Stimulated activated CD8-positive, alpha-beta memory T cell treated with anti-CD3 and anti-CD28 coated beads, Interleukin-12 subunit alpha, Interleukin-12 subunit beta, amount 100 ng/mL, for 1 hour (primary cell): ENCODE measurements around the gene RSKR.
"Not testable (repeated sequence)": the region's sequence is repeated elsewhere in the genome, so short reads cannot be mapped to it uniquely, and the experiment has no call there.

Source experiments
- DNase-seq: peaks from one replicate; pipeline ENCODE4 v3.0.0-alpha.2; 2020; ENCODE audit warnings: low read depth

RSKR gene

DNA sequence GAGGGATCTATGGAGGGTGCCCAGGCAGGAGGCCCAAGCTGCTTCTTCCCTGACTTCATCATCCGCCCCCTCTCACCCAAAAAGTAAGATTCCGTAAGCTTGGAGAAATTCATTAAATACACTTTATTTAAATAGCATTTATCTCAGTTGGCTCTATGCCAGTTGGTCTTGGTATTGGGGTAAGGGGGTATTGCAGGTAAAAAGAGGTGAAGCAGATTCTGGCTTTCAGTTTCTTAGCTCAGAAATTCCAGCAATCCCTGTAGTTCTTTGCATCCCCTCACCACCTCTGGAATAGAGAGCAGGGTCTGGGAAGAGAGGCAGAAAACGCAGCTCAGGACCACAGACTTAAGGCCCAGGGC lies 36.5 kb downstream of the RSKR start:
- DNase-seq, result no peak

DNA sequence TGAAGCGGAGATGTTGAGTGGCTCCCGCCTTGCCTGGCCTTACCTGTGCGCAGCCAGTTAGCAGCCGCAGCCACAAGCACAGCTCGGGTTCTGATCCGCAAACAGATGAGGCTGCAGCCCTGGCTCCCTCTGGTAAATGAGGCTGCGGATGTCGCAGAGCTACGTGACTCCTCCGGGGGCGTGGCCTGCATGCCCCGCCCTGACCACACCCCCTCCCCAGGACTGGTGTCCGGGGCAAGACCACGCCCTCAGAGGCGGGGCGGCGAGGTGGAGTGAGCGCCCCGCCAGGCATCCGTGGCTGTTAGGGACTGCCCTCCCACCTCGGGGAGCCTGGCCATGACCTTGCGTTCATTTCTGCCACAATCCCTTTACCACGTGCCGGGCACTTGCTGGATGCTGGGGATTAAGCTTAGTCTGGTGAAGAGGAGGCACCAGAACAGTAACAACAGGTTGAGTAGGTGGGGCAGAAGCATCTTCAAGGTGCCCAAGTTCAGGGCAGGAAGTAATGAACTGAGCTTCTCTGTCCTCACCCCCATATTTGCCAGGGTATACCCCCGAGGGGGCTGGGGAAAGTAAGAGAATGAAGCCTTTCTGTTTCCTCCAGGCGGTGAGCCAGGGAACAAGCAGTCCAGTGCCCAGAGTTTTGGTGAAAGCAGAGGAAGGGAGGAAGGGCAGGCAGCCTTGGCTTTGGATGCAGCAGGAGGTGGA lies 37.1 kb downstream of the RSKR start, which contains the start of gene ALDOC:
ALDOC (minus strand) TSS at position 138 of the 708 bp plus-strand sequence. CDS start 1,363 bp downstream, outside the sequence.
- DNase-seq, result peak; percentile 93

DNA sequence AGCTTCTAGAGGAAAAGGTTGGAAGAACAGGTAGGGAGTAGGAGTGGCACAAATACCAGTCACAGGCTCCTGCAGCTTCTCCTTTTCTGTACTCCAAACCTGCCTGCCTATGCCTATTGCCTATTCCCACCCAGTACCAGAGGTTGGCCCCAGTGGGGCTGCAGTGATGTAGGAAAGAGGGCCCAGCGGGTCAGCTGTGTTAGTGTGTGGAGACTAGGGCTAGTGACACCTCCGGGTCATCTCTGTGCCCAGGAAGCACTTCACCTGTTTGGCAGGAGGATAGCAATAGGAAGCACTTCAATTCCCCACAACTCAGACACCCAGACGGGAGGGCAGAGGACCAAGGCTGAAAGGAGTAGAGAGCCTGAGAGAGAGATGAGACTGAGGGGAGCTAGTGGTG lies 38.0 kb downstream of the RSKR start:
- DNase-seq, result not testable (repeated sequence)

DNA sequence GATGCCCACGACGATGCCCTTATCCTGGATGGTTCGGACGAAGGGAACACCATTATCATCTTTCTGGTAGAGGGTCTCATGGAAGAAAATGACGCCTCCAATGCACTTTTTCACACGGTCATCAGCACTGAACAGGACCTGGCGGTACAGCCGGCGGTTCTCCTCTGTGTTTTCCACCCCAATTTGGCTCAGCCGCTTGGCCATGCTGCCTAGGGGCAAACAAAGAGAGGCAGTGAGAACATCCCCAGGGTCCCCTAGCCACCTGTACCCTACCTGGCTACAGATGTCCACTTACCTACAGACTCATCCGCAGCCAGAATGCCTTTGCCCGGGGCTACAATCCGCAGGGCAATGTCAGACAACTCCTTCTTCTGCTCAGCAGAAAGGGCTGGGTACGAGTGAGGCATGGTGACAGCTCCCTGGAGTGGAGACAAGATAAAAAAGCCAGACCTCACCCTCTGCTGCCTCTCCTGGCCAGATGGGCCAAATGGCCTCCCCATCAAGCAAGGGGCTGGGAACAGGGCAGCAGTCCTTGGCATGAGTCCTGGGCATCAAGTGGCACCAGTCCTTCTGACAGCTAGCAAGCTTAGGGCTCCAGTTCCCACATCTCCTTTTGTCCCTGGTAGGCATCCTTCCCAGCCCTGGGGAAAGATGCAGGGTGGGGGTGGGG lies 38.7 kb downstream of the RSKR start:
- no peak for DNase-seq

DNA sequence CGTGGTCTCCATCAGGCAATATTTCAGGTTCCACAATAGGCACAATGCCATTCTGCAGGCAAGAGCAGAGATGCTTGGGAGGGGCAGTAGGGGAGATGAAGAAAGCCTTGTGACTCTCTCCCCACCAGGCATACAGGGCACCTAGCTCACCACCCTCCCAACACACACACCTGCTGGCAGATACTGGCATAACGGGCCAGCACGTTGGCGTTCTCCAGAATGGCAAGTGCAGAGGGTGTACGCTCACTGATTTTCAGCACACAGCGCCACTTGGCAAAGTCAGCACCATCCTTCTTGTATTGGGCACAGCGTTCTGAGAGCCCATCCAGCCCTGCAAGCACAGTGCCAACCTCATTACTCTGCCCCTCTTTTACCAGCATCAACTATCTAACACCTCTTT lies 39.5 kb downstream of the RSKR start:
- DNase-seq, result no peak

DNA sequence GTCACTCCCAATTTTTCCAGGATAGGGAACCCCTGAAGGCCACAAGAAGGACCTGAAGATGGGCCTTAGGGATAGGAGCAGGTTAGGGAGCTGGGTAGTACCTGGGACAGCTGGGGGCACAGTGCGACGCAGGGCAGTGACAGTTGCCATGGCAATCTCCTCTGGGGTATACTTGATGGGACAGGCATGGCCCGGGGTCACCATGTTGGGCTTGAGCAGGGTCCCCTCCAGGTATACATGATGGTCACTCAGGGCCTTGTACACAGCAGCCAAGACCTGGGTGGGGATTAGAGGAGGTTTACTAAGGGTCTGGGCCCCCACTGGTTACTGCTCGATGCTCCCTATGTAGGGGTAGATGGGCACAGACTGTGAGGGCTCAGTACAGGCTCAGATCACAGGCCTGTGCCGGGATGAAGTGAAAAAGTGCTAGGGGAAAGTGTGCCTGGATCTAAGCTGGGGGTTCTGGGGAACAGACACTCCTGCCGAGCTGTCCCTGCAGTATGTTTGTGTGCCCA lies 40.0 kb downstream of the RSKR start:
- no peak for DNase-seq

DNA sequence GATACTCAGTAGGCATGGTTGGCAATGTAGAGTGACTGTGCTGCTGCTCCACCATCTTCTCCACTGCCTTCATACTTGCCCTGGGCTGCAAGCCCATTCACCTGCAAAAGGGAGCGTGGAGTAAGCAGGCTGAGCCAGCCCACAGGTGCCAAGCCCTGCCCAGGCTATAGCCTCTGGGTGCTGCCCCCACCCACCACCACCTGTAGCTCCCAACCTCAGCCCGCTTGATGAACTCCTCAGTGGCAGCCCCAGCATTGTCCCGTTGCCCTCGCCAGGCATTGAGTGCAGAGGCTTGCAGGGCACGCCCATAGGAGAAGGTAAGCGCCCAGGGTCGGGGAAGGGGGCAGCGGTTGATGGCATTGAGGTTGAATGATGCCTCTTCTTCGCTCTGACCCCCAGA lies 40.5 kb downstream of the RSKR start:
- no peak for DNase-seq

DNA sequence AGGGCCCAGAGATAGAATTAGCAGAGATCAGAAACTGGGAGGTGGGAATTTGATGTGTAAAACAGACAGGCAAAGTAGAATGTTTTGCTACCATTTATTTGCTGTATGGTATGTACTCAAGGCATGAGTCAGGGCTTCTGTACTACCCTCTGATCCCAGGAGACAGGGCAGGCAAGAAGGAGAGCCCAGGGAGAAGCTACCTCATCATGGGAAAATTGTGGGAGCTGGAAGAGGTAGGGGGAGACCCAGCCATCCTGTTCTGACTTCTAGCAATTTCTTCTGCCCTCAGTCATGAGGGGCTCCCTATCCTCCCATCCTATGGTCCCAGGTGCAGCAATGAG lies 41.0 kb downstream of the RSKR start:
- DNase-seq, result no peak

DNA sequence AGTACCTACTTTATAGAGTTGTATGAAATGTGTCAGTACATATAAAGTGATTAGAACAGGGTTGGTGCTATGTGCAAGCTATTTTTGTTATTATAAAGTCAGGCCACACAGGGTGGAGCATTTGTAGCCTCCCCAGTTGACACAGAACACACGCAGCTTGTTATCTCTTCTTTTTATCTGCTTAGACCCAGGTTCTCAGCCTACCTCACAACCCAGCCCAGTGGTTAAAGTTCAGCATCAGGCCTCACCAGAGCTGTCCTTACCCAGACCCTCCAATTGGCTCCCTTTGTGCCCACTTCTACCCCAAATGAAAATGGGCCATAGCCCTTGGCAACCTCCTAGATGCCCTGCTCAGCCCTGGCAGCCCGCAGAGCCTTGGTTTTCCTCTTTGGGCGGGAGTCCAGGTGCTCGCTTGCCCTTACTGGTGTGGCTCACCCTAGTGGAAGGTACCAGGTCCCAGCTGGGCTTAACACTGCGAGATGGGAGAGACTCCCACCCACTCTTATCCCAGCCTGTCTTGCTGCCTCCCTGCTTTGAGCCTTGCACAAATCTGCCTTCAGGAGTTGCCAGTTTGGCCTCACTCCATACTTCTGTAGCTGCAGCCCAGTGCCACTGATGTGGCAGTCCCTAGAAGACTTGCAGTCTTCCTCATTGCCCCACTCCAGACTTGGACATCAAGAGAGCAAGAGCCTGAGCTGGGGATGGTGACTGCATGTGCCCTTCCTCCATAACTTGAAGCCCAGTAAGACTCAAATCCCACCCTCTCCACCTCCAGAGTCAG lies 41.5 kb downstream of the RSKR start:
- no peak for DNase-seq

DNA sequence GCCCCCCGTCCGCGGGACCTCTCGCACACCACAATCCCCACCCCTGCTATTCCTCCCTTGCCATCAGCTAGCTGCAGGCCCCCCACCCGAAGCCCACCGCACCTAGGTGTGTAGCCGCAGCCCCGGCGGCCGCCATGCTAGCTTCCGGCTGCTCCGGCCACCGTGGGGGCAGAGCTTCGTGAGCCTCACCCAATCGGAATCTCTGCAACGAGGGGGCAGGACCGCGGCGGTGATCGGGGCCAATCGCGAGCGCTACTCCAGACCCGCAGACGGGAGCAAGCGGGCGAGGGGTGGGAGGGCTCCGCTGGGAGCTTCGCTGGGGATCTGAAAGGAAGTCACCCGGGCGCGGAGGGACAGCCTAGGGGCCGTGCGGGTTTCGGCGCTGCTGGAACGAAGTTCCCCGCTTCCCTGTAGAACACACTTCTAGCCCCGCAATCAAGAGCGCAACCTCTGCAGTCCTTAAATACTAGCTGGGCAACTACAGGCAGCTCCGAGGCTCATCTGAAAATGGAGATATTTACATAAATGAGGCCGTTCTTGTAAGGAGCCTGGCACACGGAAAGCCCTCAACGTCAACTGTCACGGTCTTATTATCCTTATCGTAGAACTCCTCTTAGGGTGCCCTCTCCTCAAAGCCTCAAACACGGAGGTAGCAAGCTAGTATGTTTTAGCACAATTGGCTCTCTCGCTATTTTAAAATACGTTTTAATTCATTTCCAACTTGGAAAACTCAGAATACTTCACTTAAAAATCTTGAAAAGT lies 42.4 kb downstream of the RSKR start, which contains the start of gene PIGS:
PIGS (minus strand) TSS at position 164 of the 762 bp plus-strand sequence; CDS start at position 136, 28 bp downstream.
- DNase-seq, result peak; percentile 87

DNA sequence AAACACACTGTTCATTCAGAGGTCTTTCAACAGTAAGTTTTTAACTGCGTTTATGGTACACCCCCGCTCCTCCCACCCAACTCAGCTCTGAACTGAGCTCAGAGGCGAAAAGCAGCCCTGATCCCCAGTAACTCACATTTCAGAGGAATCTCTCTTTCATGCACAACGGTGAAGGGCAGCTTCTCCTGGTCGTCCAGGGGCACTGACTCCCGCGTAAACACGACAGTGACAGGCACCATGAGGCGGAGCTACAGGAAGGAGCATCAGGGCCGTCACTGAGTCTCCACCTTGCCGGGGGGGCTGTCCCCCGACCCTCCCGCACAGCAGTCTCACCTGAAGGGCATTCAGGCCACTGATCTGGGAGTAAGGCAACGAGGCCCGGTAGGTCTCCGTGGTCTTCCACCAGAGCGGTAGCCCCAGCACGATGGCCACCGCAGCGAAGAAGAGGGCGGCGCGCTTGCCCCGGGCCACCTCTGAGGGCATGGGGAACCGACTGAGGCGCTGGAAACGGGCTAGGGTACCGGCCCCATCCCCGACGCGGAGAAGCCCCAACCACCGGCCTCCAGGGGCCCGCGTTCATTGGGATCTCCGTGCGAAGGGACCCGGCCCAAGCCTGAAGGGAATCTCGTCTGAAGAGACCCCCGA lies 43.1 kb downstream of the RSKR start:
- DNase-seq, result peak; percentile 15

DNA sequence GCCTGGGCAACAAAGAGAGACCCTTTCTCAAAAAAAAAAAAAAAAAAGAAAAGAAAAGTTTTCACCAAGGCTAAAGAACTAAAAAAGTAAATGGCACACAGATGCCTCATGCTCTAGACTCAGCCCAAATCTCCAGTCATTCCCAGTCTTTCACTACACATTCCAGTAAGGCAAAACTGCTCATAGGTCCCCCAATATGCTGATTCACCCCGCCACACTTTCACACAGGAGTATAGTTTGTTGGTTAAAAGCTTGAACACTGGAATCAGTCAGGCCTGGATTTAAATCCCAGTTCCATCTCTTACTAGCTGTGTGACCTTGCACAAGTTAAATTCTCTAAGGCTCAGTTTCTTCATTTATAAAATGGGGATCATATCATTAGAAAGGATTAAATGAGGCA lies 44.5 kb downstream of the RSKR start:
- no peak for DNase-seq

DNA sequence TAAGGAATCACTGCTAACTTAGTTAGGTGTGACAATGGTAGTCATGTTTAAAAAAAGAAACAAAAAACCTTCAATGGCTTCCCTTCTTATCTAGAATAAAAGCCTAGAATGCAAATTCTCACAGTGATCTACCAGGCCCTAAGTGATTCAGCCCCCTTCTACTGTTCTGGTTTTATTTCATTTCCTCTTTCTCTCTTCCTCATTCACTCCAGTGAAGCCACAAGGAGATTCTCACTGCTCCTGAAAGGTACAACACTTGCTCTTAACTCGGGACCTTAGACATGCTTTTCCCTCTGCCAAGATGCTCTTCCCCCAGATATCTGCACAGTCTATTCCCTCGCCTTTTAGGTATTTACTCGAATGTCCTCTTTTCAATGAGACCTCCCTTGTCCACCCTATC lies 46.4 kb downstream of the RSKR start:
- DNase-seq, result no peak

DNA sequence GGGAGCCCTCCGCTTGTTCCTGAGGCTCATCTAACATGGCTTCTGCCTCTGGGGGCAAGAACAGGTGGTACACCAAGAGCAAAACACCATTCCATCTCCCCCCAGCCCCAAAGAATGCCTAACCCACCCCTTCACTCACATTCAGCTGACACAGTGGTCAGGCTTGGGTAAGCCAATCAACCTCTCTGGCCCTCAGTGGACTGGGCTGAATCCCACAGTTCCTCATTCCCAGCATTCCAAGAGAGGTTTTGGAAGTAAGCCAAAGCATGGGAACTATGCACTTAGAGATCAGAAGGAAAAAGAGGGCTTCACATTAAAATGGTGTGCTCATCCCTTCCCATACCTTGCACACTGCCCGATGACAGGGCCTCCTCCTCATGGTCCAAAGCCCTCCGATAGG lies 50.5 kb downstream of the RSKR start:
- no peak for DNase-seq
